KMS-11 (cell line): ENCODE data around the gene HPDL.
A peak's percentile ranks its signal among the peaks of the same experiment; 100 is the strongest.
"Not testable (repeated sequence)": the region's sequence is repeated elsewhere in the genome, so short reads cannot be mapped to it uniquely, and the experiment has no call there.

Source experiments
- H2AFZ ChIP-seq: fragments of 200-600 bp; sonication (generic); 2 replicates; pipeline ENCODE4 v1.6.1; 2016; ENCODE audit warnings: antibody characterized with exemption, mixed run types, low read depth
- H3K27ac ChIP-seq: fragments of 200-600 bp; sonication (generic); 2 replicates; pipeline ENCODE4 v1.6.1; 2016; ENCODE audit warnings: mild to moderate bottlenecking, mixed run types
- H3K27me3 ChIP-seq: fragments of 200-600 bp; sonication (generic); 2 replicates; pipeline ENCODE4 v1.6.1; 2017; ENCODE audit warnings: mild to moderate bottlenecking, low read depth, mixed run types, moderate library complexity; ENCODE audit not compliant: insufficient read depth
- H3K36me3 ChIP-seq: fragments of 200-600 bp; sonication (generic); 2 replicates; pipeline ENCODE4 v1.6.1; 2017; ENCODE audit warnings: mild to moderate bottlenecking, mixed run types; ENCODE audit not compliant: insufficient read depth
- H3K4me1 ChIP-seq: fragments of 200-600 bp; sonication (generic); 2 replicates; pipeline ENCODE4 v1.6.1; 2016; ENCODE audit warnings: mild to moderate bottlenecking, low read depth, mixed run types; ENCODE audit not compliant: poor library complexity, severe bottlenecking
- H3K4me2 ChIP-seq: fragments of 200-600 bp; sonication (generic); 2 replicates; pipeline ENCODE4 v1.7.0; 2016; ENCODE audit warnings: mild to moderate bottlenecking, mixed run types
- H3K4me3 ChIP-seq: fragments of 200-600 bp; sonication (generic); IDR thresholded peaks from 2 replicates; pipeline ENCODE4 v1.6.1; 2017; ENCODE audit warnings: low read depth, low read length, mixed read lengths; ENCODE audit not compliant: insufficient read depth
- H3K79me2 ChIP-seq: fragments of 200-600 bp; sonication (generic); 2 replicates; pipeline ENCODE4 v1.6.1; 2016; ENCODE audit warnings: low read depth, mixed run types; ENCODE audit not compliant: insufficient read depth
- H3K9ac ChIP-seq: fragments of 200-600 bp; sonication (generic); 2 replicates; pipeline ENCODE4 v1.6.1; 2016; ENCODE audit warnings: mild to moderate bottlenecking, mixed run types
- H4K20me1 ChIP-seq: fragments of 200-600 bp; sonication (generic); 2 replicates; pipeline ENCODE4 v1.6.1; 2016; ENCODE audit warnings: mild to moderate bottlenecking, mixed run types; ENCODE audit not compliant: insufficient read depth
- CTCF ChIP-seq: fragments of 200-600 bp; sonication (generic); conservative IDR thresholded peaks from 2 replicates; pipeline ENCODE4 v1.6.1; 2017; ENCODE audit warnings: low read depth, mild to moderate bottlenecking, antibody characterized with exemption, low read length, moderate library complexity, mixed read lengths

Gene HPDL

GRCh38 chr1:45326627-45327623 is at the start of gene HPDL:
HPDL (plus strand) TSS chr1:45326895; CDS start chr1:45327149, 254 bp downstream.
- Histone ChIP-seq H4K20me1 (no peaks in the 10 kb centered on the region), H3K4me3 (peak within 1 kb of the TSS; percentile 80), H2AFZ (peak within 1 kb of the TSS; percentile 81), H3K4me2 (peak within 1 kb of the TSS; percentile 94), H3K9ac (peak within 1 kb of the TSS; percentile 83), H3K27ac (peak within 1 kb of the TSS; percentile 60), H3K79me2 (peaks cover 13% of the 10 kb centered on the region), H3K36me3 (no peaks in the 10 kb centered on the region), H3K4me1 (peaks cover 24% of the 10 kb centered on the region), H3K27me3 (no peaks in the 10 kb centered on the region)
- TF ChIP-seq CTCF, result no peak

GRCh38 chr1:45282351-45282750 is 44.3 kb upstream of the HPDL start:
- Histone ChIP-seq H3K9ac (no peak overlapping the region), H3K4me1 (no peaks in the 10 kb centered on the region), H3K4me3 (no peak overlapping the region), H4K20me1 (no peaks in the 10 kb centered on the region), H3K79me2 (no peaks in the 10 kb centered on the region), H3K27ac (no peak overlapping the region), H3K4me2 (no peak overlapping the region), H2AFZ (no peak overlapping the region), H3K27me3 (no peaks in the 10 kb centered on the region), H3K36me3 (no peaks in the 10 kb centered on the region)
- no peak for TF ChIP-seq CTCF

GRCh38 chr1:45284858-45285257 is 41.8 kb upstream of the HPDL start:
- H3K4me2 ChIP-seq, result not testable (repeated sequence)

GRCh38 chr1:45286521-45286920 is 40.2 kb upstream of the HPDL start:
- H3K36me3 ChIP-seq, H4K20me1 ChIP-seq, H3K4me3 ChIP-seq, H3K79me2 ChIP-seq, H3K9ac ChIP-seq, H3K27ac ChIP-seq, H2AFZ ChIP-seq, H3K27me3 ChIP-seq, H3K4me1 ChIP-seq, H3K4me2 ChIP-seq: not testable (repeated sequence)

More at GRCh38 chr1:45284858-45285257, 41.8 kb upstream of the HPDL start:
- not testable (repeated sequence) for H3K4me3 ChIP-seq, H3K27me3 ChIP-seq, H3K36me3 ChIP-seq, H3K79me2 ChIP-seq, H3K27ac ChIP-seq, H3K9ac ChIP-seq, H4K20me1 ChIP-seq, H2AFZ ChIP-seq, H3K4me1 ChIP-seq

GRCh38 chr1:45291002-45291401 is 35.7 kb upstream of the HPDL start:
- not testable (repeated sequence) for H3K9ac ChIP-seq, H3K4me3 ChIP-seq, H3K27me3 ChIP-seq, H3K4me1 ChIP-seq, H3K79me2 ChIP-seq, H3K4me2 ChIP-seq, H3K27ac ChIP-seq, H4K20me1 ChIP-seq, H3K36me3 ChIP-seq, H2AFZ ChIP-seq

- no peak overlapping the region for H3K27ac ChIP-seq
- H3K4me3 ChIP-seq, result no peak overlapping the region
- no peak overlapping the region for H3K4me2 ChIP-seq
- no peaks in the 10 kb centered on the region for H3K79me2 ChIP-seq
- no peaks in the 10 kb centered on the region for H3K27me3 ChIP-seq
- no peaks in the 10 kb centered on the region for H4K20me1 ChIP-seq
- H2AFZ ChIP-seq, result no peak overlapping the region
- H3K36me3 ChIP-seq, result no peaks in the 10 kb centered on the region
- no peak for TF ChIP-seq CTCF
- no peak overlapping the region for H3K9ac ChIP-seq
- no peaks in the 10 kb centered on the region for H3K4me1 ChIP-seq
These were observed 35.0 kb upstream of the HPDL start for GRCh38 chr1:45291716-45292115.
